Iris pigment epithelial cell (primary cell): ENCODE results near the gene CRAMP1.
A peak's percentile ranks its signal among the peaks of the same experiment; 100 is the strongest.

Experiments
- DNase-seq: peaks from one replicate; pipeline ENCODE4 v3.0.0-alpha.2; 2011; ENCODE audit warnings: low read depth

Gene CRAMP1

DNA sequence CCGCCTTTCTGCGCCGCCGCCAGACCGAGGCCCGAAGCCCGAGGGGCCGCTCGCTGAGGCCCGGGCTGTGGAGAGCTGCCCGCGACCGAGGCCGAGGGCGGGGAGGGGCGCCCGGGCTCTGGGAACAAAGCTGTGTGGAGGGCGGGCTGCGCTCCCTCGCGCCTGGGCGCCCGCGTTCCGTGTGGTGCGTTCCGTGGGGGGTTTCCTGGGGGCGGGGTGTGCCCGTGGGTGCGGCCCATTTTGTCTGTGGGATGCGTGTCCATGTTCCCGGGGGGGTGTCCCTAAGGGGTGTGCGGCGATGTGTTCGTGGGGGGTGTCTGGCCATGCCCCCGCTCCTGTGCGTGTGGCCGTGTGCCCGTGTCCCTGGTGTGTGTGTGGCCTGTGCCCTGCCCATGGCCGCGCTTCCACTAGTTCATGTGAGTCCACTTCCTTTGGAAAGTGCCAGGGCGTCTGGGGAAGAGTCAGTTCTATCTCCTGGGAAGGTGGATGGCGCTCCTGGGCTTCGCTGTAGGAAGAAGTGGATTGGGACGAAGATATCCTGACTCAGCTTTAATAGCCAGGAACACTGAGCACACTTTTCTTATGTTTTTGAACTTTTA lies 66.4 kb downstream of the CRAMP1 start:
- DNase-seq, result peak; percentile 35

DNA sequence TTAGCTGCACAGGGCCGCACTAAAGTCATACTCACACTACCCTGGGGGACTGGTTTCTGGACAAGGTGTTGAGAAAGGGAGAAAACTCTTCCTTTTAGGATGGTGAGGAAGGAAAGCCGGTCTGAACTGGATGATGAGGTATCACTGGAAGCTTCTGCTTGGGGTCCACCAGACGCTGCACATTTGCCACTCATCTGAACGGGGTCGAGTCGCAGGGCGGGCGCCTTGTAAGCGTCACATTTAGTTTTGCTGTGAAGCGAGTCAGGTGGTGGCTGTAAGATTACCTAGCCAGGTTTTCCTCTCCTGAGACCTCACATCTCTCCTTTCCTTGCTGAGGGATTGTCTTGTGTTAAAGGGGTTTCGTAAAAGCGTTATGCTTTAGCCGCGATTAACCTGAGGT lies 68.2 kb downstream of the CRAMP1 start:
- DNase-seq, result no peak

DNA sequence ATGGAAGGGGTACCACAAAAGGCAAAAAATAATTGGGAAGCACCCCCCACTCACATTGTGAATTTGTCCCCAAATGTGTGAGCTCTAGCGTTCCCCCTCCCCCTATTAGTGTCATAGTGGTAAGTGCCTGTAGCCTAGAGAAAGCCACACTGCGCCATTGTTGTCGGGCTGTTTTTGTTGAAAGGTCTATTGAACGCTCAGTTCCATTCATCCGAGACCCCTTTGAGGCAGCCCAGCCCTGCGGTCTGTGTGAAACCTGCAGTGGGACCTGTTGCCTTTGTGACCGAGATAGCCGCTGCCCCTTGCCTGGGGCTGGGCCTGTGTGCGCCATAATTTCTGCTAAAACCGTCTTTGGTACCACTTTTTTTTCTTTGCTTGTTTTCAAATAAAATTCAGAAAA lies 68.9 kb downstream of the CRAMP1 start:
- DNase-seq, result no peak

DNA sequence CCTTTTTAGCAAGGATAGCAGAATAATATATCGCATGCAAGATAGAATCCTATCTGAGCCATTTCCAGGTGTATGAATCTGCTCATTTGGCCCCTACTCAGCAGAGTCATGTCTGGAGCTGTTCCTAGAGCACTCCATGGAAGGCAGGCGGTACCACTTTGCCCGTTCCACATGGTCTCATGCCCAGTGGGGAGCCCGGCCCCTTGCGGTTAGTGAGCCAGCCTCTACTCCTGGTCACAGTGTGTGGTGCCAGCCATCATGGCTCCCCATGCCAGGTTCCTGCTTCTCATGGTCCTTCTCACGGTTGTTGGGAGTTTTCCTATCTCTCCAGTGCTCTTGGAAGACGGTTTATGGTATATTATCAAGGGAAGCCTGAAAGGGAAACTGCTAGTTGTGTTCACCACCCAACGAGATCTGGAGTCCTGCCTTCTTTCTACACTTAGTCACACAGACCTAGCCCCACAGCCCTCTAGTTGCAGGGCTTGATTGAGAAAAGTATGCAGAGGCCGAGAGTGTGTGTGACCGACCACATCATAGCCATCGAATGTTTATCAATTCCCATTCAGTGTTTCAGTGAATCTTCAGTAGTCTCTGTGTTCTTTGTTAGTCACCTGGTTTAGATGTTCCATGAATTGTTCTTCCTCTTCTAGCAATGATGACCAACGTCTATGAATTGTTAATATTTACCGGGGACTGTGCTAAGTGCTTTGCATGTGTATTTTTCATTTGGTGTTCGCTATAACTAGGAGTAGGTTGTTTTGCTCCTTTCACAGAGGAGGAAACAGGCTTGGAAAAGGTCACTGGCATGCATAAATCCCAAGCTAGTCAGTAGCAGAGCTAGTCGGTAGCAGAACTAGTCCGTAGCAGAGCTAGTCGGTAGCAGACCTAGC lies 75.5 kb downstream of the CRAMP1 start:
- DNase-seq, result no peak

DNA sequence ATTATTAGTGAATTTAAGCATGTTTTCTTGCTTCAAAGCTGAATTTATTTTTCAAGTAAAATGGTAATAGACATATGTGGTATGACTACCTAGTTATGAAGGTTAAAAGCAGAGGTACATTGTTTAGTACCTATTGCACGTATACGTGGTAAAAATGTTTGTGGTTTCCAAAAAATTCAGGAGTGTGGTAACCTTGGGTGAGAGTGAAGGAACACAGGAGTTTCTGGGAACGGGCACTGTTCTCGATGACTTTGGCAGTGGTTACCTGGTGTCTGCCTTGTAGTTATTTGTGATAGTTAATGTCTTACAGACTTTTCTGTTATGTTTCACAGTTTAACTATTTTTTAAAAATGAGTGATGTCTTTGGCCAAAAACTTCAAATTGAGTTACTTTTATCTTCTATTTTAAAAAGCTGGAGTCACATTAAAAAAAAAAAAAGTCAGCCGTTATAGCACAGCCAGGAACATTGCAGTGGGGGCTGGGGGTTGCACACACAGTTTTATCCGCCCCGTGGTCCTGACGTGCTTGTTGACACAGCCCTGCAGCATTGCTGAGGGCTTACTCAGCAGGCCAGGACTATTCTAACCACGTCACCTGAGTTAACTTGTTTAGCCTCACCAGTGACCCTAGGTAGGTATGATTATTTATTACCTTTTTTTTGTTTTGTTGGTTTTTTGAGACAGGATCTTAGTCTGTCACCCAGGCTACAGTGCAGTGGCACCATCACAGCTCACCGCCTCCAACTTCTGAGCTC lies 76.8 kb downstream of the CRAMP1 start:
- DNase-seq, result peak; percentile 96

DNA sequence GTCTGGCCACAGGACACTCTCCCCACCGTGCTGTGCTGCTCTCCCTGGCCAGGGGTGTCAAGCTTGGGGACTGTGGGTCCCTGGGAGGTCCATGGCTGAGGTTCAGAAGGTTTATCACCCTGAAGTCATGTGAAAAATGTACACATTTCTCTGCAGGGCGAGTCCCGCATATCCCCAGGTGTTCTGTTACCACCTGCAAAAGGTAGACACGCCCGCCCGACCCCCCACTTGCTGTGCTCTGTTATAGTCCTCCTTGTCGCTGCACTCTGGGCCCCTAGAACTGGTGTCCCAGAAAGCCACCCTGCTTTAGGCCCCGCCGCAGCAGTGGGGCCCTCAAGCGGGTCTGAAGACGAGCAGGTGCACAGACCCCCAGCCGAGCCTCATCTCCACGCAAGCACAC lies 77.7 kb downstream of the CRAMP1 start:
- no peak for DNase-seq

DNA sequence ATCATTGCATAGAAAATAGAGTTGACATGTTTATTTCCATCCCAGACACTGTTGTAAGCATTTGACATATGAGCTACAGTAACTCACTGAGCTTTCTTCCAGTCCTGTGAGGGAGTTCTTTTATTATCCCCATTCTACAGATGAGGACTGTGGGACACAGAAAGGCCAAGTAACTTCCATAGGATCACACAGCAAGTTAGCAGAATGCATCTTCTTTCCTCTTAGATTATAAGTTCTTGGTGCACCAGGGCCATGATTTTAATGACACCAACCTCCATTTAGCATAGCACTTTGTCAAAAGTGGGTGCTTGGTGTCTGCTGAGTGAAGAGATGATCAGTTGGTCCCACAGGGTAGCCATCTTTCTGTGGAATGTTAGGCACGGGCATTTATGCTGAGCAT lies 78.7 kb downstream of the CRAMP1 start:
- no peak for DNase-seq

DNA sequence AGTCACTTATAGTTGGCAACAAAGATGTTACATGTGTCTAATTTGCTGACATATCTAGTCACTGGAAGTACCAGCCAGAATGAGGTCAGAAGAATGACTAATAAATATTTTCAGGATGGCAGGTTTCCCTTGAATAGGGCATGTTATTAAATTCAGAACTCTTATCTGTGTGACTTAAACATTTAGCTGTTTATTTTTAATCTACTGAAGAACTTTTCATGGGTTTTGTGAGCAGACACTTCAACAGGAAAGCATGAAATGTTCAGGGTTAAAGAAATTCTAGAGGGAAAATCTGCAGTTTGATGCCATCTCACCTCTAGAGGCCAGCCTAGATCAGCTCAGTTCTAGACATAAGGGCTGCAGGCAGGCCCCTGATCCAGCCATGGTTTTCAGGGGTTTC lies 79.1 kb downstream of the CRAMP1 start:
- peak; percentile 59 for DNase-seq

DNA sequence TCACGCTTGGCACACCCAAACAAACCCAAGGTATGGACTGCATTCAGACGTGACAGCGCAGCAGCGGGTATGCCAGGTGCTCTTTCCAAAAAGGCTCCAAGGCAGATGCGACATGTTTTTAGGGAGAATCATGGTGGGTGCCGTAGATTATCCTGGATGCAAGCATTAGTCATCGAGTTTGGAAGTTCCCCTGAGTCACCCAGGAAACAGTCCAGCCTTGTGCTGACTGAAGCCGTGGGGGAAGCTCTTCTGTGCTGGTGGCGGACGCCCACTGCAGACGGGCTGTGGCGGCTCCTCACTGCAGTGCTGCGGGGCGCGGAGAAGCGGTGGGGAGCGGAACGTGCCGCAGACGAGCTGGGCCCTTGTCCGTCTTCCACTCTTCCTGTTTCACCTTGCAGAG lies 79.8 kb downstream of the CRAMP1 start:
- DNase-seq, result peak; percentile 93

DNA sequence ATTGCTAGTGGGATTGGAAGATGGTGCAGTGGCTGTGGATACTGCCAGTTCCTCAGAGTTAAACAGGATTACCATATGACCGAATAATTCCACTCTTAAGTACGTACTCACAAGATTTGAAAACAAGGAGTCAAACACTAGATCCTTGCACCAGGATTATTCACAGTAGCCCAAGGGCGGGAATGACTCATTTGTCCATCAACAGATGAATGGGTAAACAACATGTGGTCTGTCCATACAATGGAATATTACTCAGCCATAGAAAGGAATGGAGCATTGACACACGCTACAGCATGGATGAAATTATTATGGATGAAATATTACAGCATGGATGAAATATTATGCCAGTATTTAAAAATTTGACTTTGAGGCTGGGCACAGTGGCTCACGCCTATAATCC lies 84.7 kb downstream of the CRAMP1 start:
- DNase-seq, result peak; percentile 51

DNA sequence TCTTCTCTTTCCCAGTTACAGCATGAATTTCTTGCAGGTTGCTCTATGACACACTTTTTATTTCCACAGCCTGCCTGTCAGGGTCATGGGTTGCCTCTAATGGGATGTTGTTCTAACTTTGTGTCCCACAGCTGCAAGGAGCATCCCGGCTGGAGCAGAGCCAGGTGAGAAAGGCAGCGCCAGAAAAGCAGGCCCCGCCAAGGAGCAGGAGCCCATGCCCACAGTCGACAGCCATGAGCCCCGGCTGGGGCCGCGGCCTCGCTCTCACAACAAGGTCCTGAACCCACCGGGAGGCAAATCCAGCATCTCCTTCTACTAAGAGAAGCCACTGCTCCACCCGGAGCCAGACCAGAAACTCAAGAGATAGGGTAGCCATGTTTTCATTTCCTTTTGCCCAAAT lies 86.5 kb downstream of the CRAMP1 start:
- DNase-seq, result no peak

DNA sequence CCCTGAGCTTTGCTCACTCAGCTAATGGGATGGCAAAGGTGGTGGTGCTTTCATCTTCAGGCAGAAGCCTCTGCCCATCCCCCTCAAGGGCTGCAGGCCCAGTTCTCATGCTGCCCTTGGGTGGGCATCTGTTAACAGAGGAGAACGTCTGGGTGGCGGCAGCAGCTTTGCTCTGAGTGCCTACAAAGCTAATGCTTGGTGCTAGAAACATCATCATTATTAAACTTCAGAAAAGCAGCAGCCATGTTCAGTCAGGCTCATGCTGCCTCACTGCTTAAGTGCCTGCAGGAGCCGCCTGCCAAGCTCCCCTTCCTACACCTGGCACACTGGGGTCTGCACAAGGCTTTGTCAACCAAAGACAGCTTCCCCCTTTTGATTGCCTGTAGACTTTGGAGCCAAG lies 88.1 kb downstream of the CRAMP1 start:
- no peak for DNase-seq

DNA sequence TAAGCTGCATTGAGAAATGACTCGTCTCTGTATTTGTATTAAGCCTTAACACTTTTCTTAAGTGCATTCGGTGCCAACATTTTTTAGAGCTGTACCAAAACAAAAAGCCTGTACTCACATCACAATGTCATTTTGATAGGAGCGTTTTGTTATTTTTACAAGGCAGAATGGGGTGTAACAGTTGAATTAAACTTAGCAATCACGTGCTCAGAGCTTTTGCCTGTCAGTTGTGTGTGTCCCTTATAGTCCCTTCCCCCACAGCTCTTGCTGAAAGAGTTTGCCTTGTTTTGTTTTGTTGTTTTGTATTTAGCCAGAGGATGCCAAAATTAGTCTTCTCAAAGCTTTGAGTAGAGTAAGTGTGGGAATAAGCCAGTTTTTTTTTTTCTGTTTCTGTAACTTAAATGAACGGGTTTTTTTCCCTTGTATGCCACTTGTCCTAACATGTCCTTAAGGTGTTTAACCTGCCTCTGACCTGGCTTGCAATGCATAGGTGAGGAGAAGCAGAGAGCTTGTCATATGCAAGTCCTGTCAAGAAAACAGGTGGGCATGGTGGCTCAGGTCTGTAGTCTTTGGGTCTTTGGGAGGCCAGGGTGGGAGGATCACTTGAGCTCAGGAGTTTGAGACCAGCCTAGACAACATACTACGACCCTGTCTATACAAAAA lies 89.2 kb downstream of the CRAMP1 start:
- DNase-seq, result no peak

DNA sequence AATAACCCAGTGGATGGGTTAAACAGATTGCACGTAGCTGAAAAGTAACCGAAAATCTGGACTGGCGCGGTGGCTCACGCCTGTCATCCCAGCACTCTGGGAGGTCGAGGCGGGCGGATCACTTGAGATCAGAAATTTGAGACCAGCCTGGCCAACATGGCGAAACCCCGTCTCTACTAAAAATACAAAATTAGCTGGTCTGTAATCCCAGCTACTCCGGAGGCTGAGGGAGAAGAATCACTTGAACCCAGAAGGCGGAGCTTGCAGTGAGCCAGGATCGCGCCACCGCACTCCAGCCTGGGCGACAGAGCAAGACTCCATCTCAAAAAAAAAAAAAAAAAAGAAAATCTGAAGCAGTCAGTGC lies 93.1 kb downstream of the CRAMP1 start:
- peak; percentile 41 for DNase-seq

DNA sequence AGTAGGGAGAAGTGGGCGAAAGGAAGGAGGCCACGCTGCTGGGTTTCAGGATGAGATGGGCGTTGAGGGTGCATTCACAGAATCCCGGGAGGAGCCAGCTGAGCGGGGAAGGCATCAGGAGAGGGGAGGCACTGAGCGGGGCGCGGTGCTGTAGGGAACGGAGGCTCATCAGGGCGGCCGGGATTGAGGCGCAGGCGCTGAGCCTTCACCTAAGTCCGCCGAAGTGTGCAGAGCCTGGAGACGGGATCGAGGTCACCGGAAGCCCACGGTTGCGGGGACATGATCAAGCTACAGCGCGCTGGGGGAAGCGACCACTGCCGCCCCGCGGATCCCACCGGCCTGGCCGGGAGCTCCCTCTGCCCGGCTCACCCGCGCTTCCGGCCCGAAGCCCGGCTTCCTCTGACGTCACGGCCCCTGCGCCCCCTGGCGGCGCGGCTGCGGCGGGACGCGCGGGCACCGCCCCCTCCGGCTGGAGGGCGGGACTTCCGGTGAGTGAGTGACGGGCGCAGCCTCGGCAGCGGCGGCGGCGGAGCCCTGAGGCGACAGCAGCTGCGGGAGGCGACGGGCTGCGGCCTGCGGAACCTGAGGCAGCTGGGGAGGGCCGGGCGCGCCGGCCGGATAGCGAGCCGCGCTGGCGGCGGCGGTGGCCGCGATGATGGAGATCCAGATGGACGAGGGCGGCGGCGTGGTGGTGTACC lies 93.7 kb downstream of the CRAMP1 start, which contains the start of gene MAPK8IP3:
Gene MAPK8IP3, plus strand, starts transcription at position 508 of the 698 bp plus-strand sequence. Its CDS starts 145 bp downstream, at position 653.
- DNase-seq, result peak; percentile 78

DNA sequence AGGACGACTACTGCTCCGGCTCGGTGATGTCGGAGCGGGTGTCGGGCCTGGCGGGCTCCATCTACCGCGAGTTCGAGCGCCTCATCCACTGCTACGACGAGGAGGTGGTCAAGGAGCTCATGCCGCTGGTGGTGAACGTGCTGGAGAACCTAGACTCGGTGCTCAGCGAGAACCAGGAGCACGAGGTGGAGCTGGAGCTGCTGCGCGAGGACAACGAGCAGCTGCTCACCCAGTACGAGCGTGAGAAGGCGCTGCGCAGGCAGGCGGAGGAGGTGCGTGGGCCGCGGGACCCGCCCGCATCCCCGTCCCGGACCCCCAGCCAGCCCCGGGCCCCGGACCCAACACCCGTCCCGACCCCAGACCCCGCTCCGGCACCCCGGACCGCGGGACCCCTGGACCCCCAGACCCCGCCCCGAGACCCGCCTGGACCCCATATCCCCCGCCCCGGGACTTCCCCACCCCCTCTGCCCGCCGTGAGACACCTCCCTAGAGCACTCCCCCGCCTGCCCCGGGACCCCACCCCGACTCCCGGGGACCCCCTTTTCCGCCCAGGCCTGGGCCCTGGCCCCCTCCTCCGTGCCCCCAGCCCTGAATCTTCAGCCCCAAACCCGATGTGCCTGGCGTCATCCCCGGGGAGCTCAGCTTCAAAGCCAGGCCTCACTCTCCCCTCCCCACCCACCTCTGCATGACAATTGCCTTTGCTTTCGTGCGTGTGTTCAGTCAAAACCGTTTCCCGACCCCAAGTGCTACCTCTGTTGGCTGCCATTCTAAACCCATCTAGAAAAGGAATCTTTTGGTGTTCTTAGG lies 94.4 kb downstream of the CRAMP1 start:
- peak; percentile 55 for DNase-seq

DNA sequence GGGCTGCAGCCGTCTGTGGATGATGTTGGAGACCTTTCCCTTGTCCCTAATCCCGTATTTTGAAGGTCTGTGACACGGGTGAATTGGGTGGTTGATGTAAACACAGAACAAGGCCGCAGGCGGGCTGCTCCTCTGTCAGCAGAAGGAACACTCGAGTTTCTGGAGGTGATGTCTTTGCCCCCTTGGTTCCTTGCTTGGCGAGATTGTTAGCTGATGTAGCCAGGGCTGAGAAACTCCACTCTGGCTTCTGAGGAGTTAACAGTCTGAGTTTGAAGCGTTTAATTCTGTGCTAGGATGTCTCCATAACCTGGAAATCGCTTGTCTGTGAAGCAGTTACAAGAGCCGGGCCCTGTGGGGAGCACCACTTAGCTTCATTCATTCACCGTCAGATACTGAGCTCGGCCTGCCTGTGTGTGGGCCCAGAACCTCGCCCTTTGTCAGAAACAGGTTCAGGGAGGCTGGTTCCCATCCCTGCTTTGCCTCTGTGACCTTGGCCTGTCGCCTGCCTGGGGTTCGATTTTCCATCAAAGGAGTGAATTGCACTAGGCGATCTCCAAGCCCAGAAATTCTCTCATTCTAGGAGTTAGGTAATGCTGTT lies 95.1 kb downstream of the CRAMP1 start:
- DNase-seq, result peak; percentile 63

DNA sequence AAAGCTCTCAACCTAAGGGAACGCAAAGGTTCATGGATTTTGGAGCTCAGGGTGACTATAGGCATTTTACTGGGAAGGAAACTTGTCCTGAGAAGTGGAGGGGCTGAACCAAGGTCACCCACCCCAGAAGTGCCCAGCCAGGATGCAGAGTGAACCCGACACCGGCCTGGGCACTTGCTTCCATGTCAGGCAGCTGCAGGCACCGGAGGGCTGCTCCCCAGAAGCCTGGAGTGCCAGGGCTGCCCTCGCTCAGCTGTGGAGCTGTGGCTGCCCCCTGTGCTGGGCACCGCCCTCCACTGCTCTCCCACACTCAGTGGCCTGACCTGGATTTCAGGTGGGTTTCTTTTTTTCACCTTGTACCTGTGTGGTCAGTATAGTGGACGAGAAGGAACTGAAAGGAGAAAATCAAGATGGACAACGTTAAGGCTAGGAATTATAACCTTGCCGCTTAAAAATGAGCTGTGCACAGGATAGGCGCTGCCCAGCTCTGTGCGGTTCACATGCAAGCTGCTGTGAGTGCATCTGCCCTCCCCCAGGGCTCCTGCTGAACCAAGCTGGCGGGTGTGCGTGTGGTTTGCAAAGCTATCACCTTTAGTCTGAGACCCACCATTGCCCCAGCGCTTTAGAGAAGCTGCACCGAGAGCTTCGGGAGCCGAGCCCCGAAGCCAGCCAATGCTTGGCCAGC lies 96.1 kb downstream of the CRAMP1 start:
- no peak for DNase-seq

DNA sequence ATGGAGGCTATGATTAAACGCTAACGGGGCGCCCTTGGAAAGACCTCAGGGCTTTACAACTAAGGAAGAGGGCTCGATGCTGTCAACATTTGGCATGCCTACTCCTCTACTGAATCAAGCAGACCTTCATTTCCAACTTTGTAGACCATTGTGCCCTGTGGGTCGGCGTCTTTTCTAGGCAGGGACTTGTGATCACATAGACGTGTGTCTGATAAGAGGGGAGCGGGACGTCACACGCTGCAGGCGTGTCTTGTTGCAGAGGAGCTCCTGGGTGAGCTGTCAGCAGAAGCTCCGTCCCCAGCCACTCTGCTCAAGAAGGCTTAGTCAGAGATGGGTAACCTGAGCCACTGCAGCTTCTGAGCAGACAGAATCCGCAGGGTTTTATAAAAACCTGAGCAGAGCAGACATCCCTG lies 96.6 kb downstream of the CRAMP1 start:
- peak; percentile 88 for DNase-seq

DNA sequence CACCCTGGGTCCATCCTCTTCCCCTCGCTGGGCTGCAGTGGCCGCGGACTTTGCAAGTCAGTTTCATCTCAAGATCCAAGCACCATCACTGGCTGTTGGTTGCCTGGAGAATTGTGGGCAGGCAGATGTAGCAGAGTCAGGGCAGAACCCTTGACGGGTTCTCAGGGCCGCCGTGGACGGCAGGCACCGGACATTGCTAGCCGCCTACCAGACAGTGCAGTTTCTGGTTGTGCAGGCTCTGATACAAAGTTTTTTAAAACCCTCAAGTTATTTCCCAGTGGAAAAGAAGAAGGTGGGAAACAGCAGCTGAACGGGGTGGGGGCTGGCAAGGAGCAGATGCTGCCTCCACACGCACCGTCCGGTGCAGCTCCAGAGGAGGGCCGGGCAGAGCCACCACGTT lies 97.2 kb downstream of the CRAMP1 start:
- no peak for DNase-seq
